ENCODE results near the gene NFATC2.

The NFATC2 gene

DNA sequence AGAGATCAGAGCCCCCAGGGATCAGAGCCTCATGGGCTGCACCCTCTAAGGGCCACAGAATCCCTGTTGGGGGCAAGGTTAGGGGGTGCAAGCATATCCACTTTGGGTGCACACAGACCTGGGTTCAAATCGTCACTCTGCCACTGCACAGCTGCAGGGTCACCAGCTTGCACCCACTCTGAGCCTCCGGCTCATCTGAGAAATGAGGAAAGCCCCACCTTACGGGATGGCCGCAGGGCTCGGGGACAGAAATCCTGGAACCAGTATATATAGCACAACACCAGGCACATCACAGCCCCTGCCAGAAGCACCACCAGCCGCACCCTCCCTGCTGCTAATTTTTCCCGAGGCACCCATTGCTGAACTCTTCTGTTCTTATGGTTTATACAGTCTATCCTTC, 169.6 kb downstream of the NFATC2 start:
- no peak for DNase-seq

DNA sequence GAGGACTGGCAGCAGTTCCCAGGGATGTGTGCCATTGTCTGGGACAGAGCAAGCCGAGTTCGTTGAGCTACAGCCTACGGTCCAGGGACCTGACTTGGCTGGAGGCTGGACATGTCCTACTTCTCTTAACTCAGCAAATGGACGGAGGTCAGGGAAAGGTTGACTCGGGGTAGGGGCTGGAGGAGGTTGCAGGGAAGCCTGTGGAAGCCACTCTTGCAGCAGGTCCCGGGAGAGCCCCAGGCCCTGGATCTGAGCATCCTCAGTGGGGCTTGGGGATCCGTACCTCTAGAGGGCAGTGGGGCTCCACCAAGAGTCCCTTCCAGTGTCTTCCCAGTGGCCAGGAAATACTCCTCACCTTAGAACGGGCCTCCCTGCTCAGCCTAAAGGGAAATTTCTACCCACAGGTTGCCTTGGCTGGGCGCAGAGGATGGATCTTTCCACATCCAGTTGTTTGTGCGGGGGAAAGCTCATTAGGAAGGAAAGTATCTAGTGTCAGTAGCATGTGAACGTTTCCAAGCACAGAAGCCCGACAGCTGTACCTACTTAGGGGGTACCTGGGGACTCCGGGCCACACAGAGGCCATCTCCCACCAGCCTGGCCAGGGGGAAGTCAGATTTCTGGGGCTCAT, 170.2 kb downstream of the NFATC2 start:
- DNase-seq: peak; percentile 72

DNA sequence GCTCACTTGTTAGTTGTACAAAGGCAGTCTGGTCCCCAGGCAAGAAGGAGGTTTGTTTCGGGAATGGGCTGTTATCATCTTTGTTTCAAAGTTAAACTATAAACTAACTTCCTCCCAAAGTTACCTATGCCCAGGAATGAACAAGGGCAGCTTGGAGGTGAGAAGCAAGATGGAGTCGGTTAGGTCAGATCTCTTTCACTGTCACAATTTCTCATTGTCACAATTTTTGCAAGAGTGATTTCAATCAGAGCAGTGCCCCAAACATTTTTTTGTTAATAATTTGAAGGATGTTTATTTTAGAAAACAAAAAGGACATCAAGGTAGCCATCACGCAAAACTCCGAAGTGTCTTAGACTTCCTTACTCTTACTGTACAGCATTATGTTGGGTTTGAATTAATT, 170.8 kb downstream of the NFATC2 start:
- DNase-seq: no peak

DNA sequence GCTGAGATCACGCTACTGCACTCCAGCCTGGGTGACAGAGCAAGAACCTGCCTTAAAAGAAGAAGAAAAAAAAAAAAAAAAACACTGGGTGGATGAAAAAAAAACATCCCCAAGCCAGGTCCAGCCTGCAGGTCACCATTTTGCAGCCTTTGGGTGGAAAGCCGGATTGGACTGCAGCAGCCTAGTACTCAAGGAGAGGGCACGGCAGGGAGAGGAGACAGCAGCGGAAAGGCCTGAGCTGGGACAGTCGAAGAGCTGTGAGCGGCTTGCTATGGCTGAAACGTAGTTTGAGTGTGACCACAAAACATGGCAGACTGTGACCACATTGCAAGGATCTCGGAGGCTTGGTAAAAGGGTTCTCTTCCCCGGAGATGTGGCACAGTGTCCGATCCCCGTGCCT, 173.0 kb downstream of the NFATC2 start:
- no peak for DNase-seq

DNA sequence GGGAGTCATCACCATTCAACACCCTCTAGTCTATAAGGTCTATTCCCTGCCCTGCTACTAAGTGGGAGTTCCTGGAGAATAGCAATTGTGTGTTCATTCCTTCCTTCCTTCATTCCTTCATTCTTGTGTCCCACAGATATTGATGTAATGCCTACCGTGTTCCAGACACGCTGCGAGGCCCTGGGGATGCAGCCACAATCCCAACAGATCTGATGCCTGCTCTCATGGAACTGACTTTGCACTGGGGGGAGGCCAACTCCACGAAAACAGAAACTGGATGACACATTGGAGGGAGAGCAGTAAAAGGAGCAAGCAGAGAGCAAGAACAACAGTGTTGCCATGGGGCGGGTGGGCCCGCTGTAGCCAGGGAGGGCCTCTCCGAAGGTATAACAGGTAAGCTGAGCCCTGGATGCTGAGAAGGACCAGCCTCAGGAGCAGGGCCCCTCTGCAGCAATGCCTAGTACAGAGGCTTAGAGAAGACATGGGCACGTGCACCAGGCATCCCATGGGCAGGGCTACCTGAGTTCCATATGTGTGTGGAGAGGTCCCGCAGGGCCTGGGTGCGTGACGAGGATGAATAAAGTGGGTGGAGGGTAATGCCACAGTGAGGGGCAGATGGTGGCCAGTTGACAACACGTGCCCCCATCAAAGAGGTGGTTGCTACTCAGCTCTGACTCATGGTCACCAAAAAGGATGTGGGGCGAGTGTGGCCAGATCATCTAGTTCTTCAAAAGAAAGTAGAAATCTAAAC, 173.9 kb downstream of the NFATC2 start:
- peak; percentile 63 for DNase-seq

DNA sequence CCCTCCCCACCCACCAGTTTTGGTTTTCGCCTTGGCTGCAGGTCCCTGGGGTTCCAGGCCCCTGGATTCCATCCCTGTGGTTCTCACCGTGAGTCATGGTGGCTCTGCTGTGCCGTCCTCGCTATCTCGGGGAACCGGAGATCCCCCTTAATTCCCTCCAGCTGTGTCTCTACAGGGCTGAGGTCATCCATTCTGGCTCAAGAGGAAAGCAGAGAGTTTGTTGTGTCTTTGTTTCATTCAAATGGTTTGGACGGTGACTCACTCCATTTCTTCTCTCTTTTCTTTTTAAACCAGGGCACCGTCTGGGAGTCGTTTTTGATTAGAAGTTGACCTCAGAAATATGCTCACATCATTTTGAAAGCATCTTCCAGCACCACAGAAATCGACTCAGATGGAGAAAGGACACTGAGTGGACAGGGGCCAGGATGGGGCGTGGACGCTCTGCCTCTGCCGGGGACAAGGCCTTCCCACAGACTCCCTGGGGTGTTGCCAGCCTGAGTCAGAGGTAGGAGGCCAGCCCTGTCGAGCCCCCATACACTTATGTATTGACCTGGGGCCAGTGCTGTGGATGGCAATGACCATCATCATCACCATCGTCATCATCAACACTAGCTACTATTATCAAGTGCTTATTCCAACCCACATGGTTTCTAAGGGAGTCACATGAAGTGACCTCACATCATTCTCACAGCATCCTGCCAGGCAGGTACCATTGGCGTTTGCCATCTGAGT, 176.2 kb downstream of the NFATC2 start:
- DNase-seq: peak; percentile 100

DNA sequence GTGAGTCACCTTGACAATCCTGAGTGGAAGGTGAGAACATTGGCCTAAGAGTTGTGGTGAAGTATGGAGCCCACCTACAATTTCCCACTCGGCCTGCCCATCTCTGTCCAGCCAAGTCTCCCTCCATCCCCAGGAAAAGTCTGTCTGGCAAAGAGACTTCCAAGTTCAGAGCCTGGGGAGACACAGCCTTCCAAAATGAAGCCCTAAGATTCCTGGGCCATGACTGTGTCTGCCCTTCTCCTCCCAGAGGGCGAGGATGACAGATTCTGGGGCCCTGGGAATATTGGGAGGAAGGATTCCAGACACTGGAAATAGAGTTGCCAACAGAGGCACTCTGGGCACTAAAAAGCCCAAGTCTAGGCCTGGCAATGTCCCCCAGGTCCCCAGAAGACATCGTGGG, 176.8 kb downstream of the NFATC2 start:
- peak; percentile 96 for DNase-seq

DNA sequence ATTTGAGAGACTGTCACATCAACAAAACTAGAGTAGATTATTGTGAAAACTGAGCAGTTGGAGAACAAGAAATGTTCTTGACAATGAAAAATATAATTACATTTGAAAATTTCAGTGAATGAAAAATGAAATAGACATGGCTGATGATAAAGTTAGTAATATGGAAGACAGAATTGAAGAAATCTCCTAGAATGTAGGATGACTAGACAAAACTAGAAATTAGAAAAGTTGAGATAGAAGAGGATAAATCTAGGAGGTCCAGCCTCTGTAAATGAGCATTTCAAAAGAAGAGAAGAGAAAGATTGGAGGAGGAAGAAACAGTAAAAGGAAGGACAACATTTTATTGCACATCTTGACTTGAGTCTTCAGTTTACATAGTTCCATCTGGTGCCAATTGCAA, 178.7 kb downstream of the NFATC2 start:
- DNase-seq: no peak

DNA sequence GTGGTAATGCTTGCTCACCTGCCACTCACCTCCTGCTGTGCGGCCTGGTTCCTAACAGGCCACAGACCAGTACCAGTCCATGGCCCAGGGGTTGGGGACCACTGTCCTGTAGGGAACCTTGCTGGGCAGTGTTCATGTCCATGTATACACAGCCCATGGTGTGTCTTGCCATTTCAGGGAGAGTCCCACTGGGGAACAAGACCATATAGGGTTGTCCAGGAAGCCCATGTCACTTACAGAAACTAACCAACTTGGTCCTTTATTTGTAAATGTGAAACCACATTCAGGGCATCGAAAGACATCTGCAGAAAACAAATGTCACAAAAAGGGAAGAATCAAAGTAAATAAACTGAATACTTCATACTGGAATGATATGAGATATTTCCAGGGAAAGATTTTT, 179.1 kb downstream of the NFATC2 start:
- DNase-seq: no peak

DNA sequence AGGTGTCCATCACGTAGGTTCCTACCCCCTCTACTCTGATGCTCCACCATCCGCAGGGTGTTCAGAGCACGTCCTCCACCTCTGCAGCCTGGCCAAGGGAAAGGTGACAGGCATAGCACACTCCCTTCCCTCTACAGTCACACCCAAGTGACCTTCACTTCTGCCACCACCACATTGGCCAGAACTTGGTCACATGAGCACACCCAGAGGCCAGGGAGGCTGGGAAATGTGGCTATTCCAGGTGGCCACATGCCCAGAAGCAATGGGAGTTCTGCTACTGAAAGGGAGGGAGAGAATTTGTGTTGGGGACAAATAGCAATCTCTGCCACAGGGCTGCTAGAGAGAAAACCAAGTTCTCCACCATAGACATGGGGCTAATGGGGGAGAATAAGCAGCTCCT, 180.3 kb downstream of the NFATC2 start:
- no peak for DNase-seq

DNA sequence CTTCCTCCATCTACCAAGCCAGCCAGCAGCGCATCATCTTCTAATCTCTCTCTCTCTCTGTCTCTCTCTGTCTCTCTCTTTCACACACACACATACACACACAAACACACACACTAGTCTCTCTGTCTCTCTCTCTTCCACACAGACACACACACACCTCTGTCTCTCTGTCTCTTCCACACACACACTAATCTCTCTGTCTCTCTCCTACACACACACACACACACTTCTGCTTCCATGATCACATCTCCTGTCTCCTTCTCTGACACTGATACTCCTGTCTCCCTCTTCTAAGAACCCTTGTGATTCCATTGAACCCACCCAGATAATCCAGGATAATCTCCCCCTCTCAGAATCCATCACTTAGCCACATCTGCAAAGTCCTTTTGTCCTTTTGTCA, 181.3 kb downstream of the NFATC2 start:
- no peak for DNase-seq

DNA sequence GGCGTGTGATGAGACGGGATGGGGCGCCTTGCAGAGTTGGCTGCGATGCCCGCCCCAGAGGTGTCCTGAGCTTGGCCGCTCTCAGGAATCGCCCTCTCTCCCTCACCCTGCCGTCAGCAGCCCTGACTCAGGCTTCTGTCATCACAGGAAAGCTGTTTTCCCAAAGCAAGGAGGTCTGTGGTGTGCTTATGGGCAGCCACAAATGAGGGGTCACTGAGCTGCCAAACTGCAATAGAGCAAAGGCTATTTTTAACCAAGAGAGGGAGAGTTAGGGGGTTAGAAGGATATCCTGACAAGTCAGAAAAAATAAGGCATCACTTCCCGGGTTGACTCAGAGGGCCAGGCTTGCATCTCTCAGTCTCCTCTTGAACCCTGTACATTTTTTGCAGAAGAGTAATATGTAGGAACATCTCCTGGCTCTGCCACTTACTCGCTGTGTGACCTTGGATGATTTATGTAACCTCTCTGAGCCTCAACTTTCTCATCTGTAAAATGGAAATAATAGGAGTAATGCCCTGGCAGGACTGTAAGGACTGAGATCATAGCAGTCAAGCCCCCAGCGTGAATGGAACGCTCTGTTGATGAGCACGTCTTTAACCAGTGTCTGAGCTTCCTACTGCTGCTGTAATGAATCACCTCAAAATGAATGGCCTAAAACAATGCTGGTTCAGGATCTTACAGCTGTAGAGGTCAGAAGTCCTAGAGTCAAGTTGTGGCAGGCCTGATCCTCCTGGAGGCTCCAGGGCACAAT, 181.9 kb downstream of the NFATC2 start:
- peak; percentile 98 for DNase-seq

DNA sequence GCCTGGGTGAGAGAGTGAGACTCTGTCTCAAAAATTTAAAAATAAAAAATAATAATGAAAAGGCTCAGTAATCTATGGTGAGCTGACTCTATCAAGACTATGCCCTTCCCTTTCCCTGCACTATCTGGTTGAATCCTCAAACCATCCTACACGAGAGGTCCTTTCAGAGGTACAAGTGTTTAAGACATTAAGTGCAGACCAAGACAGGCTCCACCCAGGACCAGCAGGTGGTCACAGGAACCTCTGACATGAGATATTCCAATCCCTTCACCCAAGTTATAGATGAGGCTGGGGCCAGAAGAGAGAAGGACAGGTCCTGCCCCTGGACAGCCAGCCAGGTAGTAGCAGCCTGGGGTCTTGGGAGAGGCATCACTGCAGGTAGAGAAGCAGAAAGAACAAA, 182.6 kb downstream of the NFATC2 start:
- no peak for DNase-seq

DNA sequence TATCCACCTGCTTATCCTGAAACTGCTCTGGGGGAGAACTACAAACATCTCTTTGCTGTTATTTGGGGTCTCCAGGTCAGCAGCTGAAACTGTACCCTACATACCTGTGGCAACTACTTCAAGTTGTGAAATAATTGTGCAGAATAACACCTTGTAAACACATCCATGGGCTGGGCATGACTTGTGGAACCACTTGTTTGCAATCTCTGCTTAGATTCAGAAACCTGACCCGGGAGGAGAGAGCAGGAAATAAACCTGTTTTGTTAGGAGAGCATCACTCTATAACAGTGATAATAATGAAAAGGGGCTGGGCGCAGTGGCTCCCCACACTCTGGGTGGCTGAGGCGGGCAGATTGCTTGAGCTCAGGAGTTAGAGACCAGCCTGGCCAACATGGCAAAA, 183.1 kb downstream of the NFATC2 start:
- no peak for DNase-seq

DNA sequence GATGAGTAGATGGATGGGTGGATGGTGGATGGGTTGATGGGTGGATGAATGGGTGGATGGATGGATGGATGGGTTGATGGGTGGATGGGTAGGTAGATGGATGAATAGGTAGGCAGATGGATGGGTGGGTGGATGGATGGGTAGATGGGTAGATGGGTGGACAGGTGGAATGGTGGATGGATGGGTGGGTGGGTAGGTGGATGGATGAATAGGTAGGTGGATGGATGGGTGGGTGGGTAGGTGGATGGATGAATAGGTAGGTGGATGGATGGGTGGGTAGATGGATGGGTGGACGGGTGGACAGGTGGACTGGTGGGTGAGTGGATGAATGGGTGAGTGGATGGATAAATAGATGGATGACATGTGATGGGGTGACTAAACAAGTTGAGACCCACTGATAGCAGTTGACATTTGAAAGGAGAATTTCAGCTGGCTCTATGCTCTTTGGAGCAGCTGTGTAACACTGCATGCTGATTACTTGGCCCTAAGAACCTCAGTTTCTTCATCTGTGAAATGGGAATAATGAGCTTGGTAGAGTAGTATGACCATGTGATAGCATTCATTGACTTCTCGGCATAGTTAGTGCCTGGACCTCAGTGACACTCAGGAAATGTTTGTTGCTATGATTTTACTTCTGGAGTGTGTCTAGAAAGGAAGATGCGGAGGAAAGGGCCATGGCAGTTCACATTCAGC, 184.3 kb downstream of the NFATC2 start:
- DNase-seq: no peak

DNA sequence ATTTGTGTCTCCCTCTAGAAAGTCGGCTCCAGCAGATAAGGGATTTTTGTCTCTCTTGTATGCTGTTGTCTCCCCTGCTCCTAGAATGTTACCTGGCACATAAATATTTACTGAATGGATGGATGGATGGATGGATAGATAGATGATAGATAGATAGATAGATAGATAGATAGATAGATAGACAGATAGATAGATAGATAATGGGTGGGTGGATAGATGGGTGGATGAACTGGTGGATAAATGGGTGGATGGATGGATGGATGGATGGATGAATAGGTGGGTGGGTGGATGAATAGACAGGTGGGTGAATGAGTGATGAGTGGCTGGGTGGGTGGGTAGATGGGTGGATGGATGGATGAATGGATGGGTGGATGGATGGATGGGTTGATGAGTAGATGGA, 185.0 kb downstream of the NFATC2 start:
- DNase-seq: no peak

DNA sequence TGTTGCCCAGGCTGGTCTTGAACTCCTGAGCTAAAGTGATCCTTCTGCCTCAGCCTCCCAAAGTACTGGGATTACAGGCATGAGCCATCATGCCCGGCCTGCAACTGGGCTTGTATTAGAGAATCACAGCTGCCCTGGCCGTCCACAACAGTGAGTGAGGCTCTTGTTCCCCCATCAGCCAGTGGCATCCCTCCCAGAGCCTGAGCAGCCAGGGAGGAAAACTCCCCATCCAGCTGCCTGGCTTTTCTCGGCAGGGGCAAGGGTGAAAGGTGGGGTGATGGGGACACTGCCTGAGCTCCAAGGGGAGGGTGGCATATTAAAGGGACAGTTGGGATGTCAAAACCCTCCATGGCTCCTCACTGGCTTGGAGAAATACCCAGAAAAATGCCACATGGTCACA, 185.6 kb downstream of the NFATC2 start:
- DNase-seq: no peak

DNA sequence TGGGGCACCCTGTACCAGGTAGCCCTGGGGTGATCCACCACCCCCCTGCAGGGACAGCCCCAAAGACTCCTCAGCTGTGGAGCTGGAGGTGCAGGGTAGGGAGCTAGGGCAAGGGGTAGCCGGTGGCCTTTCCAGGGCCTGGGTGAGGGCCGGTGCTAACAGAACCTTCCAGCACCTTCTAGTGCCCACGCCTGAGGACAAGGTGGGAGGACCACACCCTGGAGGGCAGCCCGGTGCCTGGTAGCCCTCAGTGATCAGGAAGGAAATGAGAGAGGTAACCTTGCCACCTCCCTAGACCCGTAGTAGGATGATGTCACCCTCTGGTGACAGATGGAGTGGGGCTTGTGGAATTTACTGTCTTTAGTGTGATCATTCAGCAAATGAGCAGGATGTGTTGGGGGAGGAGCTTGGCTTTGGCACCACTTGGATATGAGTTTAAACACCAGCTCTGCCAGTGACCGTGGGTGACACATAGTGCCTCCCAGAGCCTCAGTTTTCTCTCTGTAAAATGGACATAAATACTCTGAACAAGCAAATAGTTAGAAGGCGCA, 187.7 kb downstream of the NFATC2 start:
- DNase-seq: peak; percentile 73

DNA sequence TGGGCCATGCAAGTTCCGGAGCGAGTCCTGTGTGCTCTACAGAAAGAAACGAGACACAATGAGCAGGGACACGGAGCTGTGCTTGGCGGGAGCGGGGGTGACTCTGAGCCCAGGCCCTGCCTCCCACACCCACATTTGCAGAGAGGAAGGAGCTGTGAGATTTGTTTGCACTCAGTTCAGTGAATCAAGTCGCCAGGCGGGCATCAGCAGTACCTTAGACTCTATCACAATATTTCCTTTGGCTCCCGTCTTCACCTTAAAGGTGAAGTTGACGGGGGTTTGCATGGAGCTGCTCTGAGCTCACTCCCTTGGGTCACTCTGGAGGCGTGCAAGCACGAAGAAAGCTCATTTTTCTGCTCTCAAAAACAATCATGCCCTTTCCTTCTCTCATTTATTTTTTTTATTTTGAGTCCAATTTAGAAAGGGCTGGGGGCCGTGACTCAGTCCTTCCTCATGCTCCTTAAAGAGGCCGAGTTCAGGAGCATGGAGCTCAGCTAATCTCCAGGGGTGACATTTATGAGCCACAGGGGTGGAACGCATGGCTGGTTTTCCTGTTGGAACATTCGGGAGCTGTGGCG, 188.2 kb downstream of the NFATC2 start:
- no peak for DNase-seq

DNA sequence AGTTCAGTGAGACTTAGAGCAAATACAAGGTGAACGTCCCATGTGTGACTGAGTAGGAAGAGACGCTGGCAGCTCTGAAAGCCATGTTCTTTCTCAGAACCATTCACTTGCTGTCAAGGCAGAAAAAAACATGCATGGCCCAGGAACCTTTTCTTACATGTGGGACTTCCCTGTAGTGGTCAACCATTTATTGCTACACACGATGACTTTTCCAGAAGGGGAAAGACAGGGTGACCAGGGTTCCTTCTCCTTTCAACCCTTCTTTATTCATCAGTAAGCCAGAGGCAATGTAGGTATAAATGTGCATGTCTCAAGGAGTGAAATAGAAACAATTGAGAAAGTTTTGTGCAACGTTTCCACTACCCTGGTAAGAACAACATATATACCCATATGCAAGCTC, 189.0 kb downstream of the NFATC2 start:
- DNase-seq: no peak

DNA sequence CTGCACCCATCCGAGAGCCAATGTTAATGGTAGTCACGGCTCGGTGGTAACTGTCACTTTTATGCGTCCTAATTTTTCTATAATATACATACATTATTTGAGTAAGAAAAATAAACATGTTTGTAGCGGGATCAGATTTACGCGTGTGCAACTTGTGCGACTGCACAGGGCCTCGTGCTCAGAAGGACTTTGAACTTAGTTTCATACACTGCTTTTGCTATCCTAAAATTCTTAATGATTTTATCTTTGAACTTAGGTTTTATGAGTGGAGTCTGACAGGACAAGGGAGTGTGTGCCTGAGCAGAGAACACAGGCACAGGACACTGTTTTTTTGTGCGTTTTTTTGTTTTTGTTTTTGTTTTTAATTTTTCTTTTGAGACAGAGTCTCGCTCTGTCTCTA, 189.7 kb downstream of the NFATC2 start:
- no peak for DNase-seq

Data from fibroblast of skin of abdomen (primary cell).